SKM-1 treated with dmso at 0.1 percent for 144 hours (cell line): ENCODE measurements around the gene SYCE1.

Experiments
- DNase-seq: peaks from one replicate; lab custom pipeline; 2025; ENCODE audit not compliant: unreplicated experiment; lab: John Stamatoyannopoulos, UW

The SYCE1 gene

DNA sequence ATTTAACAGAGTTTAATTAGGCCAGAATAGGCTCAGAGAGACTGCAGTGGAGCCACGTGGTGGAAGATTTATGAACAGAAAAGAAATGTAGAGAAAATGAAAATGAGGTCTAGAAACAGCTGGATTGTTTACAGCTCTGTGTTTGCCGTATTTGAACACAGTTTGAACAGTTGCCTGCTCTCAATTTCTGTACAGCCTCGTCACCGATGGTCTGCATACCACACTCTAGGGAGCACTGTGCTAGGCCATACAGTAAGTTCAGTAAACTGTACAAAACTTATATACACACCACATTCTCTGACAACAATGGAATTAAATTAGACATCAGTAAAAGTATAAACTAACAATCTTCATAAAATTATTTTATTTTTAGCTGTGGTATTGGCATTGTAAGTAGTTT lies 49.3 kb downstream of the SYCE1 start:
- no peak for DNase-seq

DNA sequence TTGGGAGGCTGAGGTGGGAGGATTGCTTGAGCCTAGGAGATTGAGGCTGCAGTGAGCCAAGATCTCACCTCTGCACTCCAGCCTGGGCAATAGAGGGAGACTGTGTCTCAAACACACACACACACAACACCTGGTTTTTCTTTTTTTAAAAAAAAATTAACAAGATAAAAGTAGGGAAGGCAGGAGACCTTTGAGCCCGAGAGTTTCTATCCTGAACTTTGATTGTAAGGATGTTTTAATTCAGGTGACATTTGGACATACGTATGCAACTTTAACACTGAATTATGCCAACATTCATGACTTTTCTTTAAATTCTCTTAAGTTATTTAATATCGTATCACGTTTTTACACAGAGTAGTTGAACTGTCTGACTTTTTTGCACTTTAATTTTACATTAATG lies 49.9 kb downstream of the SYCE1 start:
- no peak for DNase-seq

DNA sequence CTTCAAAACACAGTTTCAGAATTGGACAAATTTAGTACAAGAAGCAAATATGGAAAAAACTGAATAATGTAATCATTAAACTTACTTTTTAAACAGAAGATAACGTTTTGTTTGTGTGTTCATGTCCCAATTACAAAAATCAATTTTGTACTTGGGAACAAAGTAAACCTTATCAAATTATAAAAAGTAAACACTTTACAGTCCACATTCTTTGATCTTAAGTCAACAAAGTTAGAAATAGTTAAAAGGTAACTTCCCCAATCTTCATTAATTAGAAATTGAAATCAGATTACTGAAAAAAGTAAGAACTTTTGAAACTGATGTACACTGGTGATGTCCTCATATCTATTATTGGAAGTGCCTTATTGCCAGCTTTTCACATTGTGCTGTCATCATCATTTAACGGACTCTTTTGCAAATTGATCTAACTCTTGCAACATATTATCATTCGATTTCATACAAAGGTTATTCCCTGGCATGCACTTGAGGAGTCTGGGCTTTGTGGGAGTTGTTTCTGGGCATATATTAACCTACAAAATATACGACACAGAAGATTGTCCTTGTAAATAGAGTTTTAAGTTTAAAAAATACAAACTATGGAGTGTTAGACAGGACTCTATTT lies 53.4 kb downstream of the SYCE1 start:
- DNase-seq = no peak

DNA sequence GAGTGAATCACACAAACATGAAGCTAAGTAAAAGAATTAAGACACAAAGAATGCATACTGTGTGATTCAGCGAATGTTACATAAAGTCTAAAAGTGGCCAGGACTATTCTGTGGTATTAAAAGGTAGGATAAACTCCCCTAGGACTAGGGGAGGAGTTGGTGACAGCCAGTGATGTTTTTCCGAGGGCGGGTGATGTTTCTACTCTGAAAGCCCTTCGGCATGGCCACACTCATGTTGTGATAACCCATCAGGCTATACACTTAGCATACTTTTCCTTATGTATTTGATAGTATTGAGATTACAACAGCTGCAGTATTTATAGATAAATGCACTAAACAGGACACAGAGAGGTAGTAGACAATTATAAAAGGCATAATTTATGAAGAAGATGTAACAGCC lies 54.0 kb downstream of the SYCE1 start:
- no peak for DNase-seq

DNA sequence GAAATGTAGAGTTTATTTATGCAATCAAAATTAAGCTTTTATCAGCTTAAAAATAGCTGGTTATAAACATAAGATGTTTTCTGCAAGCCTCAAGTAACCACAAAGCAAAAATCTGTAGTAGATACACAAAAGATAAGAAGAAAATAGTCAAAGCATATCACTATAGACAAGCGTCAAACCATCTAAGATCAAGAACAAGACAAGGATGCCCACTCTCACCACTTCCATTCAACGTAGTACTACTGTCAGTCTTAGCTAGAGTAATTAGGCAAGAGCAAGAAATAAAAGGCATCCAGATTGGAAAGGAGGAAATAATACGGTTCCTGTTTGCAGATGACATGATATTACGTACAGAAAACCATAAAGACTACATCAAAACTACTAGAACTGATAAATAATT lies 55.7 kb downstream of the SYCE1 start:
- DNase-seq = no peak
